Fibroblast of lung (primary cell): ENCODE measurements around the gene RAB44. TPM values are rescaled to one million over a fixed set of nuclear protein-coding genes. Genes with fewer than 3 reads are reported as not detected.

Experiments
- DNase-seq, 2 donors: peaks; one replicate each; pipeline versions ENCODE4 v3.0.0 to v3.0.0-alpha.2; 2010; ENCODE audit warnings: low read depth in 2 of 2
- H2AFZ ChIP-seq: 2 replicates; pipeline ENCODE4 v1.5.1; 2012; ENCODE audit warnings: low read length, control low read depth, inconsistent platforms
- H3K27ac ChIP-seq: 2 replicates; pipeline ENCODE4 v1.5.1; 2011; ENCODE audit warnings: low read length, control low read depth; ENCODE audit not compliant: insufficient read depth
- H3K27me3 ChIP-seq: 2 replicates; pipeline ENCODE4 v1.5.1; 2011; ENCODE audit warnings: mild to moderate bottlenecking, low read length; ENCODE audit not compliant: control insufficient read depth, insufficient read depth
- H3K36me3 ChIP-seq: 2 replicates; pipeline ENCODE4 v1.5.1; 2011; ENCODE audit warnings: low read length; ENCODE audit not compliant: control insufficient read depth, insufficient read depth
- H3K4me1 ChIP-seq: 2 replicates; pipeline ENCODE4 v1.5.1; 2011; ENCODE audit warnings: low read length; ENCODE audit not compliant: control insufficient read depth, insufficient read depth; ENCODE audit errors: extremely low read depth
- H3K4me2 ChIP-seq: 2 replicates; pipeline ENCODE4 v1.5.1; 2011; ENCODE audit warnings: low read length, control low read depth; ENCODE audit not compliant: insufficient read depth; ENCODE audit errors: extremely low read depth
- H3K4me3 ChIP-seq, 4 experiments: fragments of 200-600 bp in 1 of 4; sonication (generic) in 1 of 4; replicated peaks in 1 of 4; 2 replicates each; pipeline ENCODE4 v1.5.1; 2011 to 2016; ENCODE audit warnings: low read length in 4 of 4, low read depth in 3 of 4, mild to moderate bottlenecking in 3 of 4, control low read depth in 2 of 4, inconsistent platforms in 1 of 4, mixed read lengths in 1 of 4; ENCODE audit not compliant: insufficient read depth in 1 of 4; ENCODE audit errors: control extremely low read depth in 1 of 4
- H3K79me2 ChIP-seq: 2 replicates; pipeline ENCODE4 v1.5.1; 2012; ENCODE audit warnings: mild to moderate bottlenecking, low read length, inconsistent platforms; ENCODE audit not compliant: control insufficient read depth, insufficient read depth
- H3K9ac ChIP-seq: 2 replicates; pipeline ENCODE4 v1.5.1; 2011; ENCODE audit warnings: mild to moderate bottlenecking, low read length, control low read depth; ENCODE audit not compliant: insufficient read depth
- H3K9me3 ChIP-seq: 2 replicates; pipeline ENCODE4 v1.5.1; 2012; ENCODE audit warnings: low read depth, low read length; ENCODE audit not compliant: control insufficient read depth, insufficient read depth
- H4K20me1 ChIP-seq: 2 replicates; pipeline ENCODE4 v1.5.1; 2011; ENCODE audit warnings: low read length; ENCODE audit not compliant: control insufficient read depth, insufficient read depth; ENCODE audit errors: extremely low read depth
- EZH2 ChIP-seq: IDR thresholded peaks from 2 replicates; pipeline ENCODE4 v1.5.1; 2012; ENCODE audit warnings: low read length, control low read depth, mild to moderate bottlenecking; ENCODE audit errors: missing control alignments
- polyA plus RNA-seq, 2 donors: library from polyadenylated mRNA; depleted of rRNA in 1 of 2; stranded (reverse) in 1 of 2; unstranded in 1 of 2; fragments of >200 nt; gene quantifications; 2 replicates each; pipeline ENCODE4 v1.2.1, GENCODE V29; 2011 to 2012; ENCODE audit warnings: missing spikeins in 1 of 2
- total RNA-seq: library from RNA; depleted of rRNA; stranded (reverse); fragments of >200 nt; gene quantifications from 2 replicates; pipeline ENCODE4 v1.2.1, GENCODE V29; 2014
- TF ChIP-seq, protein P1 (sequence below), 2 donors: IDR thresholded peaks in 1 of 2; conservative IDR thresholded peaks in 1 of 2; 1 replicate in 1 of 2; 2 replicates in 1 of 2; pipeline ENCODE4 v1.5.1; 2011 to 2012; ENCODE audit warnings: low read length in 2 of 2, control low read depth in 1 of 2, inconsistent platforms in 1 of 2, low read depth in 1 of 2, mild to moderate bottlenecking in 1 of 2

The RAB44 gene
- total and polyA plus RNA-seq, 2 donors (not counting 1 experiment from before 2014, with no cell fraction given) = under 0.01 TPM; not detected in 1

GRCh38 chr6:36720251-36721141 lies 22.9 kb downstream of the RAB44 start:
- no peaks in the 10 kb centered on the region for H3K36me3 ChIP-seq

DNA sequence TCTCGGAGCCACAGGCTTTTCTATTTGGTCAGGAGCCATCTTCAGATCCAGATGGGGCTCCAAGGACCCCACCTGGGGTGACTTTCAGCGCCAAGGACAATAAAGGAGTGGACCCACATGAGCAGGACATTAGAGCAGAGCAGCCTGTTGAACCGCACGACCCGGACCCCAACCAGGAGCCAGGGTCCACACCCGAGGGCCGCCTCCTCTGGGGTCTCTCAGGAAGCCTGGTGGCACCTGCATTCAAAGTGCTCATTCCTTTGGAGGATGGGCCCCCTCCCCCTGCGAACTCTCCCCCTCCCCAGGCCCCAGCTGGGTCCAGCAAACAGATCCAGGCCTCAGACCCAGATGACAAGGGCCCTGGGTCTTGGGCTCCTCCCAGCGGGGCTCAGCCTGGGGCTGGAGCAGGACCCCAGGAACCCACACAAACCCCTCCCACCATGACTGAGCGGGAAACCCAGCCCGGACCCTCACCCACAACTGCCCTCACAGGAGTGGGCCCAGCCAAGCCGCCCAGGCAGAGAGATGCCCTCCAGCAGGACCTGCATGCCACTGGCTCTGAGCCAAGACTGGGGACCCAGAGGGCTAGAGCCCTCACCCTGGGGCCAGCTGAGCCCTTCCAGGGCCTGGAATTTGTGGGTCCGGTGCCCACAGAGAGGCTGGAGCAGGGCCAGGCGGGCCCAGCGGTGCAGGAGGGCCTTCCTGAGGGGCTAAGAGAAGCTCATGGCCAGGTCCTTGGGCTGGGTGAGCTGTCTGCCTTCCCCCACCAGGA lies 23.9 kb downstream of the RAB44 start:
- Histone ChIP-seq H3K9ac (no peak overlapping the region), H2AFZ (no peak overlapping the region), H3K36me3 (no peaks in the 10 kb centered on the region), H3K4me1 (no peaks in the 10 kb centered on the region), H3K9me3 (no peaks in the 10 kb centered on the region), H3K27ac (no peak overlapping the region), H3K4me3 (no peak overlapping the region), H3K4me2 (no peak overlapping the region), H4K20me1 (no peaks in the 10 kb centered on the region), H3K27me3 (peaks cover 3% of the 10 kb centered on the region), H3K79me2 (no peaks in the 10 kb centered on the region)
- no peak for TF ChIP-seq EZH2
- TF ChIP-seq, protein P1, sequence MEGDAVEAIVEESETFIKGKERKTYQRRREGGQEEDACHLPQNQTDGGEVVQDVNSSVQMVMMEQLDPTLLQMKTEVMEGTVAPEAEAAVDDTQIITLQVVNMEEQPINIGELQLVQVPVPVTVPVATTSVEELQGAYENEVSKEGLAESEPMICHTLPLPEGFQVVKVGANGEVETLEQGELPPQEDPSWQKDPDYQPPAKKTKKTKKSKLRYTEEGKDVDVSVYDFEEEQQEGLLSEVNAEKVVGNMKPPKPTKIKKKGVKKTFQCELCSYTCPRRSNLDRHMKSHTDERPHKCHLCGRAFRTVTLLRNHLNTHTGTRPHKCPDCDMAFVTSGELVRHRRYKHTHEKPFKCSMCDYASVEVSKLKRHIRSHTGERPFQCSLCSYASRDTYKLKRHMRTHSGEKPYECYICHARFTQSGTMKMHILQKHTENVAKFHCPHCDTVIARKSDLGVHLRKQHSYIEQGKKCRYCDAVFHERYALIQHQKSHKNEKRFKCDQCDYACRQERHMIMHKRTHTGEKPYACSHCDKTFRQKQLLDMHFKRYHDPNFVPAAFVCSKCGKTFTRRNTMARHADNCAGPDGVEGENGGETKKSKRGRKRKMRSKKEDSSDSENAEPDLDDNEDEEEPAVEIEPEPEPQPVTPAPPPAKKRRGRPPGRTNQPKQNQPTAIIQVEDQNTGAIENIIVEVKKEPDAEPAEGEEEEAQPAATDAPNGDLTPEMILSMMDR (conservative IDR thresholded peaks at IDR 0.05 in 1 of 2, IDR thresholded peaks at IDR 0.05 in 1 of 2; ENCODE audit: low read depth in 1 of 2, low read length in 2 of 2) = no peak
- DNase-seq = no peak

More at GRCh38 chr6:36720251-36721141, 22.9 kb downstream of the RAB44 start:
- Histone ChIP-seq H3K27me3 (peaks cover 6% of the 10 kb centered on the region), H4K20me1 (no peaks in the 10 kb centered on the region), H3K4me1 (no peaks in the 10 kb centered on the region), H3K9ac (no peak overlapping the region), H3K4me2 (no peak overlapping the region), H3K27ac (no peak overlapping the region), H2AFZ (no peak overlapping the region), H3K9me3 (no peaks in the 10 kb centered on the region), H3K79me2 (no peaks in the 10 kb centered on the region), H3K4me3 (no peak overlapping the region)
- TF ChIP-seq EZH2 = no peak
- TF ChIP-seq, protein P1 (conservative IDR thresholded peaks at IDR 0.05 in 1 of 2, IDR thresholded peaks at IDR 0.05 in 1 of 2; ENCODE audit: low read depth in 1 of 2, low read length in 2 of 2) = no peak
- no peak for DNase-seq

DNA sequence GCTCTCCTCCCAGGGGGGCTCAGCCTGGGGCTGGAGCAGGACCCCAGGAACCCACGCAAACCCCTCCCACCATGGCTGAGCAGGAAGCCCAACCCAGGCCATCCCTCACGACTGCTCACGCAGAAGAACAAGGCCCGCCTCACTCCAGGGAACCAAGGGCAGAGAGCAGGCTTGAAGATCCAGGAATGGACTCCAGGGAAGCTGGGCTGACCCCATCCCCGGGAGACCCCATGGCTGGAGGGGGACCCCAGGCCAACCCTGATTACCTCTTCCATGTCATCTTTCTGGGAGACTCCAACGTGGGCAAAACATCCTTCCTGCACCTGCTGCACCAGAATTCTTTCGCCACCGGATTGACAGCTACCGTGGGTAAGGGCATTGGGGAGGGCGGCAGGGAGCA lies 24.7 kb downstream of the RAB44 start:
- Histone ChIP-seq H2AFZ (no peak overlapping the region), H3K79me2 (no peaks in the 10 kb centered on the region), H3K4me3 (no peak overlapping the region), H3K9ac (no peak overlapping the region), H3K4me1 (no peaks in the 10 kb centered on the region), H3K4me2 (no peak overlapping the region), H4K20me1 (no peaks in the 10 kb centered on the region), H3K27me3 (no peaks in the 10 kb centered on the region), H3K9me3 (no peaks in the 10 kb centered on the region), H3K27ac (no peak overlapping the region), H3K36me3 (no peaks in the 10 kb centered on the region)
- TF ChIP-seq, protein P1 (conservative IDR thresholded peaks at IDR 0.05 in 1 of 2, IDR thresholded peaks at IDR 0.05 in 1 of 2; ENCODE audit: low read depth in 1 of 2, low read length in 2 of 2) = no peak
- TF ChIP-seq EZH2 = no peak
- DNase-seq = no peak
